Measurements from ENCODE around the gene PRLHR.

The PRLHR gene

DNA sequence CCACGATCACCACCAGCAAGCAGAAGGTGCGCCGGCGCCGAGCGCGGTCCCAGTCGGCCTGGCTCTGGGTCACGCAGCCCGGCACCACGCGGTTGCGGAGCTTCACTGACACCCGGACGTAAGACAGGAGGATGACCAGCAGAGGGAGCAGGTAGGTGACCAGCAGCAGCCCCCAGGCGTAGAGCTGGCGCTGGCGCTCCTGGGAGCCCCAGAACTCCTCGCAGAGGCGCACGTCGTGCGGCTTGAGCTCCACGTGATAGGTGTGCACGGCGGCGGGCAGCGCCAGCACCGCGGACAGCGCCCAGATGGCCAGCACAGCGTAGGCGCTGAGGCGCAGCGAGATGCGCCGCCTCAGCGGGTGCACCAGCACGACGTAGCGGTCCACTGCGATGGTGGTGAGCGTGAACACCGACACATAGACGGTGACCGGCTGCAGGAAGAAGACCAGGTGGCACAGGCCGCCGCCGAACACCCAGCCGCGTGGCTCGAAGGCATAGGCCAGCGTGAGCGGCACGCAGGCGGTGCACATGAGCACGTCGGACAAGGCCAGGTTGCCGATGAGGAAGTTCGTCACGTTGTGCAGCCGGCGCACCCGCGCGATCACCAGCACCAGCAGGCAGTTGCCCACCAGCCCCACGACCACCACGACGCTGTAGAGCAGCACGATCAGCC lies 920 bp downstream of the PRLHR start:
- DNase-seq, result peak; percentile 96
- no CpG with 5 or more reads among the region's 70 CpGs for WGBS (ENCODE audit: extremely low coverage, insufficient coverage, low lambda C conversion rate)
- Histone ChIP-seq H2BK120ac (ENCODE audit: low read depth, low read length) (no peak overlapping the region), H3K36me3 (ENCODE audit: control insufficient read depth, insufficient read depth, low read length) (no peaks in the 10 kb centered on the region), H3K79me1 (ENCODE audit: low read length) (no peaks in the 10 kb centered on the region), H3K4me3 (ENCODE audit: low read length) (no peak overlapping the region), H3K27me3 (ENCODE audit: insufficient read depth, low read length, poor library complexity) (peaks cover 7% of the 10 kb centered on the region), H3K18ac (ENCODE audit: low read length) (no peak overlapping the region), H2BK5ac (ENCODE audit: low read length) (no peak overlapping the region), H4K5ac (ENCODE audit: low read length) (no peak overlapping the region), H3K4me2 (ENCODE audit: low read length) (no peak overlapping the region), H2AK5ac (ENCODE audit: low read length) (no peak overlapping the region), H2BK15ac (replicated peaks; ENCODE audit: low read depth) (no peak overlapping the region), H3K23ac (ENCODE audit: low read length) (no peak overlapping the region), H3K79me2 (ENCODE audit: control insufficient read depth, insufficient read depth, low read length) (no peaks in the 10 kb centered on the region), H3K9ac (ENCODE audit: low read length) (no peak overlapping the region), H3K4ac (ENCODE audit: low read depth, low read length) (no peak overlapping the region), H3K56ac (ENCODE audit: low read length) (peak overlapping the region; percentile 11), H3K27ac (ENCODE audit: low read depth, low read length) (no peak overlapping the region), H4K8ac (ENCODE audit: low read depth, low read length) (no peak overlapping the region), H3K4me1 (ENCODE audit: control insufficient read depth, low read depth, low read length) (no peaks in the 10 kb centered on the region)

GRCh38 chr10:118592675-118593330 lies 2.6 kb downstream of the PRLHR start:
- Histone ChIP-seq H2AK5ac (ENCODE audit: low read length) (no peak overlapping the region), H3K27me3 (ENCODE audit: insufficient read depth, low read length, poor library complexity) (peaks cover 7% of the 10 kb centered on the region), H3K18ac (ENCODE audit: low read length) (no peak overlapping the region), H3K79me1 (ENCODE audit: low read length) (no peaks in the 10 kb centered on the region), H3K27ac (ENCODE audit: low read depth, low read length) (no peak overlapping the region), H3K4me3 (ENCODE audit: low read length) (no peak overlapping the region), H2BK15ac (replicated peaks; ENCODE audit: low read depth) (no peak overlapping the region), H4K5ac (ENCODE audit: low read length) (no peak overlapping the region), H3K4ac (ENCODE audit: low read depth, low read length) (no peak overlapping the region), H3K4me2 (ENCODE audit: low read length) (no peak overlapping the region), H3K23ac (ENCODE audit: low read length) (no peak overlapping the region), H2BK120ac (ENCODE audit: low read depth, low read length) (no peak overlapping the region), H3K36me3 (ENCODE audit: control insufficient read depth, insufficient read depth, low read length) (no peaks in the 10 kb centered on the region), H3K79me2 (ENCODE audit: control insufficient read depth, insufficient read depth, low read length) (no peaks in the 10 kb centered on the region), H2BK5ac (ENCODE audit: low read length) (no peak overlapping the region), H3K56ac (ENCODE audit: low read length) (no peak overlapping the region), H4K8ac (ENCODE audit: low read depth, low read length) (no peak overlapping the region), H3K9ac (ENCODE audit: low read length) (no peak overlapping the region), H3K4me1 (ENCODE audit: control insufficient read depth, low read depth, low read length) (no peaks in the 10 kb centered on the region)
- DNase-seq, result no peak
- no CpG with 5 or more reads among the region's 2 CpGs for WGBS (ENCODE audit: extremely low coverage, insufficient coverage, low lambda C conversion rate)

DNA sequence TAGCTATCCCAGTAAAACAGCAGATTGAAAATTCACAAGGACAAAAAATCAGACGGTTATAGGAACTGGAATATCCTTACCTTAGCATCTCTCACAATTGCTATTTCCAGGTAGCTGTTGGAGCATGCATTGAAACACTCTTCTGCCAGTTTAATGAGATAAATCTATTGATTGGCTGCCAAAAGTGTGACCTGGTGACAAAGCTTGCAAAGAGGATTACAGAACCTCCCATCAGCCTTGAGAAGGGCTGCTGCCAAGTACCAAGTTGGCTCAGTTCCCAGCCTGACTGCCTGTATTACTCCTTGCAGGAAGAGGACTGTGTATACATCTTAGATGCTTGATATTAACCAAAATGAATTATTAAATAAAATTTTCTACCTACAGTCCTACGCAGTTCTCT lies 5.1 kb downstream of the PRLHR start:
- H2BK120ac ChIP-seq (ENCODE audit: low read depth, low read length), result no peak overlapping the region
- no peak overlapping the region for H3K4me3 ChIP-seq (ENCODE audit: low read length)
- no peak overlapping the region for H3K23ac ChIP-seq (ENCODE audit: low read length)
- H3K9ac ChIP-seq (ENCODE audit: low read length), result no peak overlapping the region
- H4K5ac ChIP-seq (ENCODE audit: low read length), result no peak overlapping the region
- H3K4ac ChIP-seq (ENCODE audit: low read depth, low read length), result no peak overlapping the region
- DNase-seq, result peak; percentile 3
- peaks cover 7% of the 10 kb centered on the region for H3K27me3 ChIP-seq (ENCODE audit: insufficient read depth, low read length, poor library complexity)
- H3K18ac ChIP-seq (ENCODE audit: low read length), result no peak overlapping the region
- H3K56ac ChIP-seq (ENCODE audit: low read length), result no peak overlapping the region
- H3K4me1 ChIP-seq (ENCODE audit: control insufficient read depth, low read depth, low read length), result no peaks in the 10 kb centered on the region
- H3K4me2 ChIP-seq (ENCODE audit: low read length), result no peak overlapping the region
- no peak overlapping the region for H4K8ac ChIP-seq (ENCODE audit: low read depth, low read length)
- no peak overlapping the region for H2BK5ac ChIP-seq (ENCODE audit: low read length)
- no peak overlapping the region for H2BK15ac ChIP-seq (replicated peaks; ENCODE audit: low read depth)
- no peaks in the 10 kb centered on the region for H3K36me3 ChIP-seq (ENCODE audit: control insufficient read depth, insufficient read depth, low read length)
- no peak overlapping the region for H2AK5ac ChIP-seq (ENCODE audit: low read length)
- no peak overlapping the region for H3K27ac ChIP-seq (ENCODE audit: low read depth, low read length)
- no peaks in the 10 kb centered on the region for H3K79me2 ChIP-seq (ENCODE audit: control insufficient read depth, insufficient read depth, low read length)
- WGBS (ENCODE audit: extremely low coverage, insufficient coverage, low lambda C conversion rate), result no CpG with 5 or more reads among the region's 2 CpGs
- no peaks in the 10 kb centered on the region for H3K79me1 ChIP-seq (ENCODE audit: low read length)

GRCh38 chr10:118587881-118588651 lies 7.4 kb downstream of the PRLHR start:
- Histone ChIP-seq H3K36me3 (ENCODE audit: control insufficient read depth, insufficient read depth, low read length) (no peaks in the 10 kb centered on the region), H3K79me2 (ENCODE audit: control insufficient read depth, insufficient read depth, low read length) (no peaks in the 10 kb centered on the region), H3K4me3 (ENCODE audit: low read length) (no peak overlapping the region), H3K4me2 (ENCODE audit: low read length) (no peak overlapping the region), H2AK5ac (ENCODE audit: low read length) (no peak overlapping the region), H4K8ac (ENCODE audit: low read depth, low read length) (no peak overlapping the region), H2BK15ac (replicated peaks; ENCODE audit: low read depth) (no peak overlapping the region), H3K56ac (ENCODE audit: low read length) (no peak overlapping the region), H4K5ac (ENCODE audit: low read length) (no peak overlapping the region), H2BK120ac (ENCODE audit: low read depth, low read length) (no peak overlapping the region), H3K27me3 (ENCODE audit: insufficient read depth, low read length, poor library complexity) (no peaks in the 10 kb centered on the region), H3K18ac (ENCODE audit: low read length) (no peak overlapping the region), H3K79me1 (ENCODE audit: low read length) (no peaks in the 10 kb centered on the region), H2BK5ac (ENCODE audit: low read length) (no peak overlapping the region), H3K27ac (ENCODE audit: low read depth, low read length) (no peak overlapping the region), H3K4me1 (ENCODE audit: control insufficient read depth, low read depth, low read length) (no peaks in the 10 kb centered on the region), H3K9ac (ENCODE audit: low read length) (no peak overlapping the region), H3K4ac (ENCODE audit: low read depth, low read length) (no peak overlapping the region), H3K23ac (ENCODE audit: low read length) (no peak overlapping the region)
- no peak for DNase-seq
- WGBS (ENCODE audit: extremely low coverage, insufficient coverage, low lambda C conversion rate), result no CpG with 5 or more reads among the region's 16 CpGs

DNA sequence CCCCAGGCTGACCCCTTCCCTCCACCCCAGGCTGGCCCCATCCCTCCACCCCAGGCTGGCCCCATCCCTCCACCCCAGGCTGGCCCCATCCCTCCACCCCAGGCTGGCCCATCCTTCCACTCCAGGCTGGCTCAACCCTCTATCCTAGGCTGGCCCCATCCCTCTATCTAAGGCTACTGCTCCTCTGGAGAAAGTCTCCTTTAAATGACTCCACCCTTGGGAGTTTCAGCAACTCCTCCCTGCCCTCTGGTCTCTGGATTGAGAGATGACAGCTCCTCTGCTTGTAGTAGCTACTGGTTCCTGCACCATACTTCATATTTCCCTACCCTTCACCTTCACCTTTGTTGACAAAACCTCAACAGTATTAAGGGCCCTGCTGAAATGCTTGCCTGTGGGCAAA lies 8.5 kb downstream of the PRLHR start:
- no peak overlapping the region for H3K18ac ChIP-seq (ENCODE audit: low read length)
- DNase-seq, result no peak
- no peak overlapping the region for H2AK5ac ChIP-seq (ENCODE audit: low read length)

More for the DNA sequence above, 8.5 kb downstream of the PRLHR start:
- H3K4ac ChIP-seq (ENCODE audit: low read depth, low read length), result no peak overlapping the region
- H3K27ac ChIP-seq (ENCODE audit: low read depth, low read length), result no peak overlapping the region
- no peaks in the 10 kb centered on the region for H3K27me3 ChIP-seq (ENCODE audit: insufficient read depth, low read length, poor library complexity)
- H3K79me2 ChIP-seq (ENCODE audit: control insufficient read depth, insufficient read depth, low read length), result no peaks in the 10 kb centered on the region
- no peak overlapping the region for H2BK5ac ChIP-seq (ENCODE audit: low read length)
- no peak overlapping the region for H2BK120ac ChIP-seq (ENCODE audit: low read depth, low read length)
- H3K4me3 ChIP-seq (ENCODE audit: low read length), result no peak overlapping the region
- no peak overlapping the region for H3K56ac ChIP-seq (ENCODE audit: low read length)
- H3K9ac ChIP-seq (ENCODE audit: low read length), result no peak overlapping the region
- H3K4me1 ChIP-seq (ENCODE audit: control insufficient read depth, low read depth, low read length), result no peaks in the 10 kb centered on the region
- no peak overlapping the region for H3K23ac ChIP-seq (ENCODE audit: low read length)
- H3K4me2 ChIP-seq (ENCODE audit: low read length), result no peak overlapping the region
- no peaks in the 10 kb centered on the region for H3K36me3 ChIP-seq (ENCODE audit: control insufficient read depth, insufficient read depth, low read length)
- no peak overlapping the region for H4K8ac ChIP-seq (ENCODE audit: low read depth, low read length)
- no peak overlapping the region for H2BK15ac ChIP-seq (replicated peaks; ENCODE audit: low read depth)
- H4K5ac ChIP-seq (ENCODE audit: low read length), result no peak overlapping the region
- no peaks in the 10 kb centered on the region for H3K79me1 ChIP-seq (ENCODE audit: low read length)

All from mesendoderm (in vitro differentiated cells).